GM10847 (cell line): ENCODE results near the gene ARID5A.

Source experiments
- POLR2A ChIP-seq: IDR thresholded peaks from 2 replicates; pipeline ENCODE4 v1.6.1; 2011; ENCODE audit not compliant: insufficient read length; ENCODE audit errors: extremely low read depth

The ARID5A gene

DNA sequence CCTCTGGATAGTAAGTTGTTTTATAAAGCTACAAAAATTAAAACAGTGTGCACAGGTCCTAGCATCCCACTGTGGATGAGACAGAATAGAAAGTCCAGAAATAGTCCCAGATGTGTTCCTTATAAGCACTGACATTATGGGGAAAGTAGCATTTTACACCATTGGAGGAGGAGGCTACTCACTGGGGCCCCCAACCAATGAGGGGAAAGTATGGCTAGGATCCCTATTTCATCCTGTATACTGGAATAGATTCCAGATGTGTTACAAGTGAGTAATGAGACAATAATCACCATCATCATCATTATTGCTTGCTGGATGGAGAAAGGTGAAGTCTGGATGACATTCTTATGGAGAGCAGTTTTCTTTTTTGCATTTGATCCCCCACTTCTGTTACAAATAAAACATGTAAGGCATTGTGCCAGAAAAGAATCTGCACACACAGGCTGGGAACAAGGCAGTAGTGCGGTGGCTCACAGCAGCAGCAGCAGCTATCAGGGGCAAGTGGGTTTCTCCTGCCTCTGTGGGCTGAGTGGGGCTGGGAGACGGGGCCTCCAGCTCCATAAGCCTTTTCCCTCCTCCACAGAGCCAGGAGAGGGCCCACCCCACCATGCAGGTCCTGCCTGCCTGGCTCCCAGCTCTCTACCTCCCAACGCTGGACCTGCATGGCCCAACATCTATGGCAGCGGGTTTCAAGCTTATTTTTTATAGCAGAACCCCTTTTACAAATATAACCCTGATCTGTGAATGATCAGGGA lies 5.0 kb downstream of the ARID5A start:
- no peak for TF ChIP-seq POLR2A

DNA sequence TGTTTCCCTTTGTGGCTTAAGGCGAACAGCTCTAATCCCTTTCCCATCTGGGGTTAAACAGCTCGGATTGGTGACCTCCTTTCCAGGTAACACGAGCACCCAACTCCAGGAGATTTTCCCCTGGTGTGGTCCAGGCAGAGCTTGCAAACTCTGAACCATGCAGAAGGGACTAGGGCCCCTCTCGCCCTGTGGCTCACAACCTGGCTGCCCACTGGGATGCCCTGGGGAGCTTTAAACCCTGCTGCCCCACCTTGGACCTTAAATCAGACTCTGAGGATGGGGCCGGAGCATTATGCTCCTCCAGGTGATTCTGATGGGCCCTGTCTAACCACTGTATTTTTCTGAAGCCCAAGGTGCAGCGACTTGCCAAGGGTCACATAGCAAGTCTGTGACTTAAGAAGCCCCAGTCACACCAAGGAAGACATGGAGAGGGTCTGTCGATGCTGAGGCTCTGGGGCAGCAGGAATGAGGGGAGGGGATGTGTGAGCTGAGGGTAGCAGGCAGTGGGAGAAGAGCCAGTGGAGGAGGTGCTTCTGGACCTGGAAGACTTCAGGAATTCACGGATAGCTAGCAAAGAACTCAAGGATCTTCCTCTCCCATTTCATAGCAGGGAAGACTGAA lies 5.9 kb downstream of the ARID5A start:
- no peak for TF ChIP-seq POLR2A

DNA sequence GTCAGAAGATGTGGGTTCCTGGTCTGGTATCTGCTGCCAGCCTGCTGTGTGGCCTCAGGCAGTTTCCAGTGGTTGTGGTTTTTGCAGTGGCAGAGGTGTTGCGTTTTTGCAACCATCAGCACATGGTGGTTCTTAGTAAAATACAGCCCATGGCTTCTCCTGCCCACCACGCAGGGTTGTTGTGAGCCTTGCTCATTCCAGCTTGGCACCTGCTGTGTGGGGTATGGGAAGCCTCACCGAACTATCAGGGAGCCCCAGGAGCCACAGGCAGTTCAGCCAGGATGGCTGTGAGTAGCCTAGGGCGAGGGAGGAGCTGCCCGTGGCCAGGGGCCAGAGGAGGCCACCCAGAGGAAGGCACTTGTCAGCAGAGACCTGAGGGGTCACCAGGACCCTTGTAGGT lies 9.8 kb downstream of the ARID5A start:
- no peak for TF ChIP-seq POLR2A

DNA sequence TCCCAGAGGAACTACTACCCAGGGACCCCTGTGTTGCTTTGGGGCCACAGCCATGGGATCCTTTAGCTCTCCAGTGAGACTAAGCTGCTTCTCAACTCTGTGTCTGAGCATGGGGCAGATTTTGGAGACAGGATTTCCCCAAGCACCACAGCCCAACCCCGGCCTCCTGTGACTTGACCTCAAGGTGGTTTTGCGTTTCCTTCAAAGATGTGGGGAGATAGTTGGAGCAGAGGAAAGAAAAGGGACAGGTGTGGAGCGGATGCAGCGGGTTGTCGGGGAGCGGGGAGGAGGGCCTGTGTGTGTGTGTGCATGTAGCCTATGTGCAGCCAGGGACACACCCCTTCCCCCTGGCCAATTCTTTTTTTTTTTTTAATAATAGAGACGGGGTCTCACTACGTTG lies 10.2 kb downstream of the ARID5A start:
- no peak for TF ChIP-seq POLR2A

DNA sequence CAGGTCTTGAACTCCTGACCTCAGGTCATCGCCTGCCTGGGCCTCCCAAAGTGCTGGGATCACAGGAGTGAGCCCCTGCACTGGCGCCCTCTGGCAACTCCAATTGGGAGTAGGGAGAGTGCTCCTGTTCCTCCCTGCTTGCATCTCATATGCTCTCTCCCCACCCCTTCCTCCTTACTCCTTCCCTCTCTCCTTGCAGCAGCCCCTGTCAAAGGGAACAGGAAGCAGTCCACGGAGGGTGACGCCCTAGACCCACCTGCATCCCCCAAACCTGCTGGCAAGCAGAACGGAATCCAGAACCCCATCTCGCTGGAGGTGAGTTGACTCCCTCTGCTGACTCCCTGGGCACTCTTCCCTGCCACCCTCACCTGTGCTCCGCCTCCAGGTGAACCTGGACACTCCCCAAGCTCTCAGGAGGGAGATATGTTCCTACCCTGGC lies 10.7 kb downstream of the ARID5A start:
- no peak for TF ChIP-seq POLR2A

DNA sequence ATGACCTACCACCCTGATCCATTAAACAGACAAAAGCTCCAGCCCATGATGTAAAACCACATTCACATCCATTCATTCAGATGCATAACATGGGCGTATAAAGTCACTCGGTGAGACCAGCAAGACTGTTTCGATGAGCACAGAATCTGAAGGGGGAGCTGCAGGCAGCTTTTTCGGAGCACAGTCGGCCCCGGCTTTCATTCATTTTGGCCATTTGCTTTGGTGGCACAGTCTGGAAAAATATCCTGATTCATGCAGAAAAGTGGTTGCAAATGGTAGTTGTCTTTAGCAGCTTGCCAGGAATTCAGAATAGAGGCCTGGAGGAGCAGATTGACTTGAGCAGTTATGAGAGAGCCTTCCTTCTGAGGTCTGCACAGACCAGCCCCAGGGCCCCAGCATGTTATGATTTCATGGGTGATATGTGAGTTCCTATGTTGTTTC lies 11.2 kb downstream of the ARID5A start:
- no peak for TF ChIP-seq POLR2A

DNA sequence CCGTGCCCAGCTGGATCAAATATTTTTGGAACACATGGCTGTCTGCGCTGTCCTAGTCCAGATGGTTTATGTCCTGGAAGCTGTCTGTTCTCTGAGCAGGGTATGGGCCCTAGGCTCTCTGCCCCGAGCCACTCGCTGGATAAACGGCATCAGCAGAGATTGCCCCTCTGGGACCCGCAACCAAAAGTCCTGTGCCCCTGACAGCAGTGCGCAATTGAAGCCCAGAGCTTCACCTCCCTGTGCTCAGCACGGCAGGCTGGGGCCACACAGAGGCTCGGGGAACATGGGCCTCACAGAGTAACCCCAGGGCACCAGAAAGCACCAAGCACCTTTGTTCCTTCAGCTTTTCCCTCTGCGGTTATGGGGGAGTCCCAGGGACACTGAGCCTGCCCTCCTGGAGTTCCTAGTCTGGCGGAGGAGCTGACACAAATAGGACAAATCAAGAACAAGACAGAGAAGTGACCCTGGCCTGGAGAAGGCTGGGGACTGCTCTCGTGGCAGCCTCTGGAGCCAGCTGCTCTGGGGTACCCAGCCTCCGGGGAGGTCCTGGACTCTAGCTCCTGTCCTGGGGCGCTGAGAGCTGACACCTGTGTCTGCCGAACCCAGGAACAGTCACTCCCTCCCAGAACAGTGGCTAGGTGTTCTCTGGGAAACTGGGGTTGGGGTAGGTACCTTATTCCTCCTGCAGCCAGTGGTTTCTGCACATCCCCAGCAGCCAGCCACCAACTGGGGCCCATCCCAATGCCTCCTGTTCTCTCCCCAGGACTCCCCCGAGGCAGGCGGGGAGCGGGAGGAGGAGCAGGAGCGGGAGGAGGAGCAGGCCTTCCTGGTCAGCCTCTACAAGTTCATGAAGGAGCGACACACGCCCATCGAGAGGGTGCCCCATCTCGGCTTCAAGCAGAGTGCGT lies 12.3 kb downstream of the ARID5A start:
- no peak for TF ChIP-seq POLR2A

DNA sequence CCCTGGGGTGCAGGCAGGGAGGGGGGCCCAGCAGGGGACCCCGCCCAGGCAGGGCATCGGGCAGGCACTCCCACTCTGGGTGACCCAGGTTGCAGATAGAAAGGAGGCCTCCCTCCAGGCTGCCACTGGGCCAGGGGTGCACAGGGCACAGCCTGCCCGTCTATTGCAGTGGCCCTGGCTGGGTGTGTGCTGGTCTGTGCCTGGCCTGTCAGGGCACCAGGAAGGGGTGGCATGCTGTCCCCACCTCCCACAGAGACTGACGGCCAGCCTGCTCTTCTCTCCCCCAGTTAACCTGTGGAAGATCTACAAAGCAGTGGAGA lies 12.9 kb downstream of the ARID5A start:
- no peak for TF ChIP-seq POLR2A

DNA sequence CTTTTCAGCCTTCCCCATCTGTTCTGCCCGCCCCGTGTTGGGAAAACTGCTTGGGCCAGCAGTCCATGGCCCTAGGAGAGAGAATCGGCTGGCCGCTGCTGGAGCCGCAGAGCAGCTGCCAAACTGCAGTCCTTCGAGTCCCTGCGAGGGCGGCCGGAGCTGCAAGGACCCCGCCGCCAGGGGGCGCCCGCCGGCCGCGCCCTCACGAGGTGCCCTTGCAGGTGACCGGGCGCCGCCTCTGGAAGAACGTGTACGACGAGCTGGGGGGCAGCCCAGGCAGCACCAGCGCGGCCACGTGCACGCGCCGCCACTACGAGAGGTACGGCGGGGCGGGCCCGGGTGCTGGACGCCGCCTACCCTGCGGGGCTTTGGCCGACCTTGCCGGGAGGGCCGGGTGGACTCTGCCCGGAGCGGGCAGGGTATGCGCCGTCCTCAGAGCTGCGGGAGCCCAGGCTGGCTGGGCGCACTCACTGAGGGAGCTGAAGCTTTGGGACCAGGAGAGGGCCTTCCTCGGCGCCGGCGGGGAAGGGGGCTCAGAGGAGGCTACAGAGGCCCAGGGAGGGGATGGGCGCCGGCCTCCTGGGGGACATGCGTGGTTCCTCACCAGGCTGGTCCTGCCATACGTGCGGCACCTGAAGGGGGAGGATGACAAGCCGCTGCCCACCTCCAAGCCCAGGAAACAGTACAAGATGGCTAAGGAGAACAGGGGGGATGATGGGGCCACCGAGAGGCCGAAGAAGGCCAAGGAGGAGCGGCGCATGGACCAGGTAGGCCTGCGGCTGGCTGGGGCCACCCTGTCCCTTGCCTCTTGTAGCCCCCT lies 13.6 kb downstream of the ARID5A start:
- TF ChIP-seq POLR2A = no peak

DNA sequence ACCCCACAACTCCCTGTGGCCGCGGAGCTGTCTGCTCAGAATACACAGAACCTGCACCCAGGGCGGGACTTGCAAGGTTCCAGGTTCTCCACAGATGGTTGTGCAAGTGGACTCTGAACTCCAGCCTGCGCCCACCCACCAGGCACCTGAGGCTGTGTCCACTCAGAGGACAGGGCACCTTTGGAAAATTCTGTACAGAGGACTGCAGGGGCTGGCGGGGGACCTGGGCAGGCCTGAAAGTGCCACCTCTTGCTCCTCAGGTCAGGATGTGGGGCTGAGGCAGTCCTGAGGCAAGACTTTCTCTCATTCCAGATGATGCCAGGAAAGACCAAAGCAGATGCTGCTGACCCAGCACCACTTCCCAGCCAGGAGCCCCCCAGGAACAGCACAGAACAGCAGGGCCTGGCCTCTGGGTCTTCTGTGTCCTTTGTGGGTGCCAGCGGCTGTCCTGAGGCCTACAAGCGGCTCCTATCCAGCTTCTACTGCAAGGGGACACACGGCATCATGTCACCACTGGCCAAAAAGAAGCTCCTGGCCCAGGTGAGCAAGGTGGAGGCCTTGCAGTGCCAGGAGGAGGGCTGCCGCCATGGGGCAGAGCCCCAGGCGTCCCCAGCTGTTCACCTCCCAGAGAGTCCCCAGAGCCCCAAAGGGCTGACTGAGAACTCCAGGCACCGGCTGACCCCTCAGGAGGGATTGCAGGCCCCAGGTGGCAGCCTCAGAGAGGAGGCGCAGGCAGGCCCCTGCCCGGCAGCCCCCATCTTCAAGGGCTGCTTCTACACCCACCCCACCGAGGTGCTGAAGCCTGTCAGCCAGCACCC lies 14.4 kb downstream of the ARID5A start:
- TF ChIP-seq POLR2A = no peak

DNA sequence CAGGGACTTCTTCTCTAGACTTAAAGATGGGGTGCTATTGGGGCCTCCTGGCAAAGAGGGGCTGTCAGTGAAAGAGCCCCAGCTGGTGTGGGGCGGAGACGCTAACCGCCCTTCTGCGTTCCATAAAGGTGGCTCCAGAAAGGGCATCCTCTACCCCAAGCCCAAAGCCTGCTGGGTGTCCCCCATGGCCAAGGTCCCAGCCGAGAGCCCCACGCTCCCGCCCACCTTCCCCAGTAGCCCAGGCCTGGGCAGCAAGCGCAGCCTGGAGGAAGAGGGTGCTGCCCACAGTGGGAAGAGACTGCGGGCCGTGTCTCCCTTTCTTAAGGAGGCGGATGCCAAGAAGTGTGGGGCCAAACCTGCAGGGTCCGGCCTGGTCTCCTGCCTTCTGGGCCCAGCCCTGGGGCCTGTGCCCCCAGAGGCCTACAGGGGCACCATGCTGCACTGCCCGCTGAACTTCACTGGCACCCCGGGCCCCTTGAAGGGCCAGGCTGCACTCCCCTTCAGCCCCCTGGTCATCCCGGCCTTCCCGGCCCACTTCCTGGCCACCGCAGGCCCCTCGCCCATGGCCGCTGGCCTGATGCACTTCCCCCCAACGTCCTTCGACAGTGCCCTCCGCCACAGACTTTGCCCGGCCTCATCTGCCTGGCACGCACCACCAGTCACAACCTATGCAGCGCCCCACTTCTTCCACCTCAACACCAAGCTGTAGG lies 15.2 kb downstream of the ARID5A start:
- no peak for TF ChIP-seq POLR2A

DNA sequence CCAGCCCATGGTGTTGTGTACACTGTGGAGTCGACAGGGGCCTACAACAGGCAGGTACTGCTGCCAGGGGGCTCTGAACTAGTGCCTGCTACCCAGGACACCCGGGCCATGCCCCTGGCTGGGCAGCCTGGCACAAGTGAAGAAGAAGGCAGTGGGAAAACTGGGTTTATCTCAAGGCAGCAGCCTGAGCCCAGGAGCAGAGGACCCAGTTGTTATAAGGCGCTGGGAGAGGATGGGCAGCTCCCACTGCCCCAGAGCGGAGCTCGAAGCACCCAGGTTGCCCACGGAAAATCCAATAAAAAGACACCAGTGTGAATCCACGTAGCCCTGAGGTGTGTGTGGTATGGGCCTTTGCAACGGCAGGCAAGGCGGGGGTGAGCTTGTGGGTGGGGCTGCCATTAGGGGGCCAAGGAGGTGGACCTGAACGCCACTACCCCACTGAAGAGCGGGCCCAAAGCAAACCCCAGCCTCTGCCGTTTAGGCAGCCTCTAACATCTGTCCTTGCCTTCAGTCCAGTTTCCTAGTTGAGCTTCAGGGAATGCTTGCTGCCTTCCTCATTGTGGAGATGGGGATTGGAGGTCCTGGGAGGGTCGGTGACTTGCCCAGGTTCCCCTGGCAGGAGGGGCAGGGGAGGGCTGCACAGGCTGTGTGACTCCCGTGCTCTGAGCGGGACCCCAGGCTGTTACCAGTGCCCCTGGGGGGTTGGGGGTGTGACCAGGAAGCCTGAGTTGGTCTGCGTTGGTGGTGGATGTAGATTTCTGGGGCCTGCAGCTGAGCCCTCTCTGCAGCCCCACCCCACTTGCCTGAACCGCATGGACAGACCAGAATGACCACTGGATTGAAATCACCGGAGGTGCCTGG lies 16.0 kb downstream of the ARID5A start:
- TF ChIP-seq POLR2A = no peak

DNA sequence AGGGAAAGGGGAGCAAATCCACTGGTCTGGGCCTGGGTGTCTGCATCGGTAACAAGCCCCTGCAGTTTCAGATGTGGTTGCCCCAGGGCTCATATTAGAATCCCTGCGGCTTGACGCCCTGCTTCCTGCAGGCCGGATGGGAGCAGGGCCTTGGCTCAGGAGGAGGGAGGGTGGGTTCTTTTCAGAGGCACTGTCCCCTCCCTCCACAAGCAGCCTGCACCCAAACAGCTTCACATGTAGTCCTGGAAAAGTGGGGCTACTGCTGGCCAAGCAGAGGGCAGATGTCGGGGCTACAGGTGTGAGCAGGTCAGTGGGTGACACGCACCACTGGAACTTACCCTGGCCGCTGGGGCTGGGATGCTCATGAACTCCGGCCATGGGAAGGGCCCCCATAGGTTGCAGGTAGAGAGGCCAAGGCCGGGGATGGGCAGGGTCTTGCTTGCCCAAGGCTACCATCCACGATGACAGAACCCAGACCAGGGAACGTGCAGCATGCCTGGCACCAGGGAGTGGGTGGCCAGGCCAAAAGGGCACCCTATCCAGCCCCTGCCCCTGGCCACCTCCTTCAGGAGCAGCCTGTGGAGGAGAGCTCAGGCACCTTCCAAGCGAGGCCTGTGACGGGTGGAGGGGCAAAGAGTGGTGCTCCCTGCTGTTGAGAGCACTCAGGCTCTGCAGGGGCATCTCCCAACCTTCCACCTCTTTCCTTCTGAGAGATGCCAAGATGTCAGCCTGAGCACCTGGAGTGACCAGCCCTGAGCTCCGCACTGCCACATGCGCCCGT lies 16.8 kb downstream of the ARID5A start:
- TF ChIP-seq POLR2A = no peak
